SK-MEL-5 (cell line): ENCODE results near the gene ZNRD2. TPM values are rescaled to one million over a fixed set of nuclear protein-coding genes. Genes with fewer than 3 reads are reported as not detected.
A peak's percentile ranks its signal among the peaks of the same experiment; 100 is the strongest.
"Not testable (repeated sequence)": the region's sequence is repeated elsewhere in the genome, so short reads cannot be mapped to it uniquely, and the experiment has no call there.

Experiments
- DNase-seq: peaks from one replicate; pipeline ENCODE4 v3.0.0-alpha.2; 2016; ENCODE audit warnings: low read depth, low spot score
- in situ Hi-C: cut with HindIII; loops from 2 replicates; pipeline ENCODE4 v1.10.0; 2016; ENCODE audit warnings: low sequenced_read_pairs, high pct_unique_total_duplicates, low pct_unique_long_range_greater_than_20kb
- total RNA-seq: library from RNA; depleted of rRNA; stranded (reverse); fragments of >200 nt; shearing (Covaris generic); gene quantifications from 2 replicates; pipeline ENCODE4 v1.2.3, GENCODE V29; 2014

Gene ZNRD2
- total RNA-seq, 1 experiment from 2014 or later, result 26.5 TPM

GRCh38 chr11:65562788-65563187 is 7.5 kb upstream of the ZNRD2 start:
- no peak for DNase-seq
- in situ Hi-C loops, result no loop called here

DNA sequence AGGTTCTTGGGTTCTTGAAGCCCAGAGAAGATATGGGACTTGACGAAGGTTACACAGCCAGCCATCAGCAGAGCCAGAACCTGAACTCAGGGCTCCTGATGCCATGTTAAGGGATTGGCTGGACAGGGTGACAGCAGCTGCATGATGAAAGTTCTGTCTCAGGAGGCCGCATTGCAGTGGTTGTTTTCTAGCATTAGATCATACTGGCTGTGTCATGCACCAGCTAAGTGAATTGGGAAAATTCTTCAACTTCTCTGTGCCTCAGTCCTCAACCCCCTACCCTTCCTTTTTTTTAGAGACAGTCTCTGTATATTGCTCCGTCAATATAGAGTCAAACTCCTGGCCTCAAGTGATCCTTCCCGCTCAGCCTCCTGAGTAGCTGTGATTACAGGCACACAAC is 6.7 kb upstream of the ZNRD2 start:
- no peak for DNase-seq
- in situ Hi-C loops, result no loop called here

- DNase-seq, in situ Hi-C loops: not testable (repeated sequence)
Observed at GRCh38 chr11:65564879-65565559, 5.3 kb upstream of the ZNRD2 start.

DNA sequence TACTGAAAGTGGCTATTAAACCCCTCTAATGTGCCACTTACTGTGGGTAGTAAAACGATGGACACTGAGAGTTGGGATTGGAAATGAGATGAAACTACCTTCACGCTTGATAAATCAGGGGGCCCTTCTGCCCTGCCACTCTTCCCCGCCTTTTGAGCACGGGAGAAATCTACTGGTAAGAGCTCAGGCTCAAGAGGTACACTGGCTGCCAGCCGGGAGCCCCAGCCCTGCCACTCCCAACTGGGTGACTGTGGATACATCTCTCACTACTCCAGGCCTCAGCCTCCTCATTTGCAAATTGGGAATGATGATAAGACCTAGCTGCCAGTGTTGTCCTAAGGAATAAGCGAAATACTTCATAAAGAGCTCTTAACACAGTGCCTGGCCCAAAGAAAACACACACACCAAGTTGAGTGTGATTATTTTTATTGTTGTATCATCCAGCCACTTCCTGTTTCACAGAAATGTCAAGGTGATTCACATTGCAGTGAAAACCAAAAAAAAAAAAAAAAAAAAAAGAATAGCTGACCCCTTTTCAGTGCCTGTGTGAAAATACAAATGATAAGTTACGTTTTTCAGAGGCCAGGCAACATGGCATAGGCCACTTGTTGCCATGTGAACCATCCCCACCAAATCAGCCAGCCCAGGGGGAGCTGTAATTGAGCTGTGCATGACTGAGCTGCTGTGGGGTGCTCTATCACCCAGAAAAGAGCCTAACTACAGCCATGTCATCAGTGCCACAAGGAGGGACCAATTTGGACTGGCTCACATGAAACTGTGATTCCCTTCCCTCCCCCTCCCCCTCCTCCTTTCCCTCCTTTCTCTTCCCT is 4.4 kb upstream of the ZNRD2 start:
- no peak for DNase-seq
- in situ Hi-C loops, result no loop called here

GRCh38 chr11:65569164-65569972 is 909 bp upstream of the ZNRD2 start:
- DNase-seq, result no peak
- in situ Hi-C loops, result no loop called here

- in situ Hi-C loops, result no loop called here
- DNase-seq, result no peak
Observed at GRCh38 chr11:65571420-65571819, 1.1 kb downstream of the ZNRD2 start.

DNA sequence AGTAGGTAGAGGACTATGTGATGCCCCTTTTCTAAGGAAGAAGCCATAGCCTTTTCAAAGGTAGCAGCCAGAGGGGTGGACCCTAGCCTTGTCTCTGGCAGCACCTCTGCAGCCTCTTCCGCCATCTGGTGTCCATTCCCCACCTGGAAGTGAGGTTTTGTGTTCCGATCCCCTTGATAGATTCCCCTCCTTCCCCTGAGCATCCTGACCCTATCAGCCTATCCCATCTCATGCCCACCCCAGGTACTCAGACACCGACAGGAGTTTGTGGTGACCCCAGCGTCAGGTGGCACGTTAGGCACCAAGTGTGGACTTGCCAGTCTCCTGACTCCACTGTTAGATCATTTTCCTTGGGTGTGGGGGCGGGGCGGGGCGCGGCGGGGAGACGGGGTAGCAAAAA is 1.7 kb downstream of the ZNRD2 start:
- in situ Hi-C loops, result no loop called here
- peak; percentile 49 for DNase-seq

- in situ Hi-C loops, result no loop called here
- peak; percentile 76 for DNase-seq
Observed at GRCh38 chr11:65572356-65573051, 2.2 kb downstream of the ZNRD2 start, which contains the start of gene FAM89B. Gene FAM89B, plus strand, starts transcription at chr11:65572538. Its CDS starts 132 bp downstream, at chr11:65572670.

- in situ Hi-C loops, result no loop called here
- DNase-seq, result no peak
Observed at GRCh38 chr11:65573391-65574079, 3.3 kb downstream of the ZNRD2 start.

DNA sequence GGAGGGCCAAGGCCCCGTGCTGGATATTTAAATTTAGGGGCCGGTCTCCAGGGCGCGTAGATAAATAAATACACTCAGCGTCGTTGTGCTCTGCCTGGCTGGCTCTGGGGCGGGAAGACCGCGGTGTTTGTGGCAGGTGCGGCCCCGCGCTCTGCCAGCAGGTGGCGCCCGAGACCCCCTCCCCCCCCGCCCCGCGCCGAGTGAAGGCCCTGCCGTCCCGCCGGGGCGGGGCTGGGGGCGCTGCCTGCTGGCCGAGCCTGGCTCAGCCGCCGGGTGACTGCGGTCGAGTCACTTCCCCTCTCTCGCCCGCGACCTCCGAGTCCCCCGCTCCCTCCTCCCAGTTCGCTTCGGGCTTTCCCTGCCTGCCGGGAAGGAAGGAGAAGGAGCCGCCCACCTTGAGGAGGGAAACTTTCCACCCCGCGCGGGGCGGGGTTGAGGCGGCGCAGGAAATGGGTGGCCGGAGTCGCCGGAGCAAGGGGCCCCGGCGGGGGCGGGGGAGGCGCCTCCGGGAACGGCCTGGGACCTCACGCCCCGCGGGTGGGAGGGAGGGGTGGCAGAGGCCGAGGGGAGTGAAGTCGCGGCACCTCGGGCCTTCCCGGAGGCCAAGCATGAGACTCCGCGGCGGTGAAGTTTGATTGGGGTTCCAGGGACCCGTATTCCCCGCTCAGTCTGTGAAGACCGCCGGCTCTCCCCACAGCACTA is 4.0 kb downstream of the ZNRD2 start:
- in situ Hi-C loops, result no loop called here
- peak; percentile 74 for DNase-seq

DNA sequence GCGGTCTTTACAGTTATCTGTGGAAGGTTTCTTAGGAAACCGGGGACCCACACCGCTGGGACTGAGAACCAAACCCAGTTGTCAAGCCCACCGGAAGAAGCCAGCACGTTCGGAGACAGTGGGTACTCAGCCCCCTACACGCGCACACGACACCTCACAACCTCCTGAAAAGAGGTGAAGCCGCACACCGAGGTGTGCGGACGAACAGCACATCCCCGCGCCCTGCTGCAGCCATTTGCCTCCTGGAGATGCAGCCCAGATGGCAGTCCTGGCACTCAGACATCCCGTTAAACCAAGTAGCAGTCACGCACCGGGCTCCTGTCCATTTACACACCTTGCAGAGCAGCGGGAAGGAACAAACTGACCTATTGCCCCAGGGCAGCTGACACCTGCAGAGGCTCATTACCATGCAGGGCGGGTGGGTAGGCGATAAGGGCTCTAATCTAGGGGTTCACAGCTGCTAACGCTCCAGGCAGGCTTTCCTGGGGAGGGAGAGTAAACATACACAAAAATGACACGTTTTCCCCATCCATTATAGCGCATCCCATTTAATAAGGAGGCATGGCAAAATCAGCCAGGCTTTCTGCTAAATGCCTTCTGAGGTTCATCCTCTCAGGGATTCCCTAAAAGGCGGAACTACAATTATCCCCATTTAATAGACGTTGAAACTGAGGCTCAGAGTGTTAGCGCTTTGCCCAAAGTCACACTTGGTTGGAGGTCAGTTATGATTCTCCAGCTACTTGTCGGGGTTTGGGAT is 4.7 kb downstream of the ZNRD2 start:
- in situ Hi-C loops, result no loop called here
- DNase-seq, result no peak

DNA sequence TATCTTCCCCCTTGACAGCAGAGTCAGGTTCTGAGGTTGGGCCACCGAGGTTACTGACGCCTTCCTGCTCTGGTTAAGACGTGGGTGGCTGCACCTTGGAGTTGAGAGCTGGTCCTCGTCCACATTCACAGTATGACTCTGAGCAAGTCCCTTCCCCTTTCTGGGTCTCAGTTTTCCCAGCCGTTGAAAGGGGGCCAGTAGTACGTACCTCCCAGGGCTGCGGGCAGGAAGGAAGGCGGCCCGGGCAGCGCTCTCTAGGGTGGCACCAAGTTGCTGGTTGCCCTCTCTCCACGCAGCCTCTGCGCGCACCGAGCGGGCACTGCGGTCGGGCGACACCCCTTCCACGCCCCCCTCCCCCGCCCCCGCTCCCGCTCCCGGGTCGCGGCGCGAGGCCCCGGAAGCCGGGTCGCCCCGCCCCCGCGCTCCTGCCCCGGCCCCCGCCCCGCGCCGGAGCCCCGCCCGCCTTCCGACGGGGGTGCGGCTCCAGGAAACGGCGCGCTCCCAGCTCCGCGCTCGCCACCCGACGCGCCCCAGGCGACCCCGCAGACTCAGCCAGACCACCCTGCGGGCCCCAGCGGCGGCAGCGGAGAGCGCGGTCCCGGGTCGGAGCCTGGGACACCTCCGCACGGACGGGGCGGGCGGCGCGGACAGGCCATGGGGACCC is 5.4 kb downstream of the ZNRD2 start, which contains the start of gene EHBP1L1:
TSS of gene EHBP1L1 (plus strand) at position 486 of the 664 bp plus-strand sequence. CDS start 250 bp downstream, outside the sequence.
- DNase-seq, result peak; percentile 43
- in situ Hi-C loops, result no loop called here

DNA sequence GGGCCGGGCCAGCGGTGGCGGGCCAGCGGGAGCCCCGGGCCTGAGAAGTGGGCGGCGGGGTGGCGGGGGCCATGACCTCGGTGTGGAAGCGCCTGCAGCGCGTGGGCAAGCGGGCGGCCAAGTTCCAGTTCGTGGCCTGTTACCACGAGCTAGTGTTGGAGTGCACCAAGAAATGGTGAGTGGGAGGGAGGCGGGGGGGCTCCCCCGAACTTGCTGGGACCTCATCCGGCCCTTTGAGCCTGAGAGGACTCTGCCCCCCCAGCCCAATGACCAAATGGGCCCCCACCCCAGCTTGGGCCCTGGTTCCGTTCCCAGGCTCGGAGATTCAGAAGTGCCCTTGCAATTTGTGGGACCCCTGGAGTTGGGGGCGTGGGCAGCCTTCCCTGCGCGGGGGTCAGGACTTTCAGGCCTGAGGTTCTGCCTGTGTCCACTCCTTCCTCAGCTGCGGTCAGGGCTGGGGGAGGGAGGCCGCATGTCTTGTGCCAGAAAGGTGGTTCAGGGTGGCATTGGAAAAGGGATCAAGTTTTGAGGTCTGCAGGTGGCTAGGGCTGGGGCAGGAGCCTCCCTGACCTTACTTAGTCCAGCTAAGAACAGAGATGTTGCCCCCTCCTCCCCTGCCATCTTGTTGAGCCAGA is 6.1 kb downstream of the ZNRD2 start:
- DNase-seq, result no peak

GRCh38 chr11:65576867-65577755 is 6.8 kb downstream of the ZNRD2 start:
- no peak for DNase-seq
- in situ Hi-C loops, result no loop called here

More for the DNA sequence above, 6.1 kb downstream of the ZNRD2 start:
- in situ Hi-C loops, result no loop called here
